Adrenal gland (tissue), 12 donors: ENCODE data around the gene PPIL1. TPM values are rescaled to one million over a fixed set of nuclear protein-coding genes. Genes with fewer than 3 reads are reported as not detected.

Source experiments
- DNase-seq, 7 donors: peaks; one replicate each; pipeline ENCODE4 v3.0.0-alpha.2; 2019 to 2020
- H3K27ac ChIP-seq, 5 donors: fragments of 200-600 bp; sonication (generic) in 4 of 5; 1 replicate in 3 of 5; 2 replicates in 2 of 5; pipeline versions ENCODE4 v1.5.1 to v1.8.0; 2016 to 2020; ENCODE audit warnings: mild to moderate bottlenecking in 1 of 5
- H3K27me3 ChIP-seq: fragments of 200-600 bp; 2 replicates; pipeline ENCODE4 v1.8.0; 2021
- H3K36me3 ChIP-seq, 2 donors: fragments of 200-600 bp; replicated peaks in 1 of 2; 1 replicate in 1 of 2; 2 replicates in 1 of 2; pipeline versions ENCODE4 v1.5.1 to v1.8.0; 2018 to 2022
- H3K4me1 ChIP-seq, 2 donors: fragments of 200-600 bp; replicated peaks in 1 of 2; 1 replicate in 1 of 2; 2 replicates in 1 of 2; pipeline versions ENCODE4 v1.5.1 to v1.8.0; 2018 to 2021
- H3K4me3 ChIP-seq, 4 donors: fragments of 200-600 bp; sonication (generic) in 3 of 4; one replicate each; pipeline ENCODE4 v1.5.1; 2016 to 2018
- H3K9me3 ChIP-seq, 3 donors: fragments of 200-600 bp; sonication (generic) in 1 of 3; replicated peaks in 1 of 3; 1 replicate in 2 of 3; 2 replicates in 1 of 3; pipeline versions ENCODE4 v1.5.1 to v1.8.0; 2016 to 2021
- POLR2A ChIP-seq, 2 donors: fragments of 450-650 bp; IDR thresholded peaks; one replicate each; pipeline ENCODE4 v1.6.1; 2017; ENCODE audit warnings: antibody characterized with exemption in 2 of 2, mild to moderate bottlenecking in 2 of 2, moderate library complexity in 1 of 2
- WGBS, 4 donors: extraction: QIAGEN DNeasy Blood & Tissue Kit in 2 of 4; methylation state at CpG; one replicate each; pipeline versions ENCODE4 v1.1.5 to v1.1.7; 2013 to 2017; 5-methylcytosine and 5-hydroxymethylcytosine counted together
- intact Hi-C, 2 donors: fragments of 100-400 bp; cut with DNase I; formaldehyde crosslinking; loops; one replicate each; pipeline versions ENCODE4 v1.14.1 to v1.15.0; 2022 to 2023
- polyA plus RNA-seq, 3 donors: library from polyadenylated mRNA; stranded (reverse); fragments of 200-250 nt in 2 of 3; fragments of 350-450 nt in 1 of 3; fragmentation: Illumina TruSeq in 1 of 3; extraction: RNeasy Lipid Tissue Mini Kit (QIAGEN cat#74804) in 1 of 3; gene quantifications; one replicate each; pipeline ENCODE4 v1.2.3, GENCODE V29; 2013 to 2014
- total RNA-seq, 9 donors: library from RNA; depleted of rRNA in 4 of 9; stranded (reverse); fragments of >200 nt in 4 of 9; fragments of 120-200 nt in 1 of 9; fragmentation: NEBNext Ultra II Directional in 1 of 9; extraction: Animal tissue kit (Norgen Biotek cat#: 25700) in 1 of 9; gene quantifications; one replicate each; pipeline versions ENCODE4 v1.1.0 to v1.2.4, GENCODE V29; 2013 to 2023
- TF ChIP-seq, protein P1 (sequence below), 6 experiments: fragments of 450-650 bp in 4 of 6; fragments of 200-600 bp in 2 of 6; sonication (generic) in 1 of 6; IDR thresholded peaks; 1 replicate in 5 of 6; 2 replicates in 1 of 6; pipeline versions ENCODE4 v1.5.1 to v1.8.0; 2016 to 2021; ENCODE audit warnings: antibody characterized with exemption in 6 of 6, mild to moderate bottlenecking in 2 of 6, moderate library complexity in 1 of 6
- donor health status: healthy with polysubstance abuse.
- donor health status: Bipolar disorder and iron deficiency.
- donor health status: DM: yes; HTN: yes; CAD: no.
- donor health status: DM: no; HTN: no; CAD: no.
- donor health status: DM: no; HTN: no; CAD: no.
- donor health status: DM: yes; HTN: yes; CAD: no.

Gene PPIL1
- total and polyA plus RNA-seq, 12 donors, result 8.2 to 138 (median 49.9) TPM

- H3K9me3 ChIP-seq, result no peaks in the 10 kb centered on the region
- H3K27me3 ChIP-seq, result no peaks in the 10 kb centered on the region
- TF ChIP-seq, protein P1, sequence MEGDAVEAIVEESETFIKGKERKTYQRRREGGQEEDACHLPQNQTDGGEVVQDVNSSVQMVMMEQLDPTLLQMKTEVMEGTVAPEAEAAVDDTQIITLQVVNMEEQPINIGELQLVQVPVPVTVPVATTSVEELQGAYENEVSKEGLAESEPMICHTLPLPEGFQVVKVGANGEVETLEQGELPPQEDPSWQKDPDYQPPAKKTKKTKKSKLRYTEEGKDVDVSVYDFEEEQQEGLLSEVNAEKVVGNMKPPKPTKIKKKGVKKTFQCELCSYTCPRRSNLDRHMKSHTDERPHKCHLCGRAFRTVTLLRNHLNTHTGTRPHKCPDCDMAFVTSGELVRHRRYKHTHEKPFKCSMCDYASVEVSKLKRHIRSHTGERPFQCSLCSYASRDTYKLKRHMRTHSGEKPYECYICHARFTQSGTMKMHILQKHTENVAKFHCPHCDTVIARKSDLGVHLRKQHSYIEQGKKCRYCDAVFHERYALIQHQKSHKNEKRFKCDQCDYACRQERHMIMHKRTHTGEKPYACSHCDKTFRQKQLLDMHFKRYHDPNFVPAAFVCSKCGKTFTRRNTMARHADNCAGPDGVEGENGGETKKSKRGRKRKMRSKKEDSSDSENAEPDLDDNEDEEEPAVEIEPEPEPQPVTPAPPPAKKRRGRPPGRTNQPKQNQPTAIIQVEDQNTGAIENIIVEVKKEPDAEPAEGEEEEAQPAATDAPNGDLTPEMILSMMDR (IDR thresholded peaks at IDR 0.05), result no peak
- no peak for TF ChIP-seq POLR2A (IDR thresholded peaks at IDR 0.05)
- H3K27ac ChIP-seq, result peak overlapping the region in 3 of 5 donors; percentile 86 to 95 (median 86)
- H3K4me3 ChIP-seq, result peak overlapping the region; percentile 77 to 88 (median 86)
- DNase-seq, result peak in 3 of 7 donors; percentile 35 to 76 (median 73)
- intact Hi-C loops, result no loop called here
- peaks cover 0 to 11% of the 10 kb centered on the region in 2 donors for H3K36me3 ChIP-seq
- H3K4me1 ChIP-seq, result peaks cover 5 to 19% of the 10 kb centered on the region in 2 donors
- 9 to 14% (median 12%) methylated on average over 11 of the region's 11 CpGs for WGBS, 4 donors
Measured at GRCh38 chr6:36873612-36874442, 776 bp downstream of the PPIL1 start.

DNA sequence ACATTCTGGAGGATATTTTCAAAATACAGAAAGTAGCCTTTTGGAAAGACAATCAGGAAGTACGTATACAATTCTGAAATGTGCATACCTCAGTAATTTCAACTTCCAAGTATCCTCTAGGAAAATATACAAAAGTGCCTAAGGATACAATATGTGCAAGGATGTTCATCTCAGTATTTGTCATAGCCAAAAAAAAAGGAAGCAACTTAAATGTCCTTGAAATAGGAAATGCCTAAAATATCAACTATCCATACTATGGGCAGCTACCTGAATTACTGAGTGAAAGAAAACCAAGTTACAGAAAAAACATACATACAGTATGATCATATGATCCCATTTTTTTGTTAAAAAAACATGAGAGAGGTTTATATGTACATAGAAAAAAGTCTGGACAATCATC, 1.5 kb downstream of the PPIL1 start:
- peaks cover 0 to 11% of the 10 kb centered on the region in 2 donors for H3K36me3 ChIP-seq

GRCh38 chr6:36871686-36872085, 2.9 kb downstream of the PPIL1 start:
- Histone ChIP-seq H3K4me3 (no peak overlapping the region), H3K36me3 (peaks cover 0 to 11% of the 10 kb centered on the region in 2 donors), H3K27me3 (no peaks in the 10 kb centered on the region), H3K4me1 (peaks cover 5 to 19% of the 10 kb centered on the region in 2 donors), H3K27ac (no peak overlapping the region), H3K9me3 (no peaks in the 10 kb centered on the region)
- TF ChIP-seq POLR2A (IDR thresholded peaks at IDR 0.05), result no peak
- TF ChIP-seq, protein P1 (IDR thresholded peaks at IDR 0.05), result no peak
- 87 to 94% (median 89%) methylated on average over 3 of the region's 3 CpGs for WGBS, 4 donors
- intact Hi-C loops, result no loop called here
- no peak for DNase-seq

More for the DNA sequence above, 1.5 kb downstream of the PPIL1 start:
- intact Hi-C loops, result no loop called here
- H3K9me3 ChIP-seq, result no peaks in the 10 kb centered on the region
- H3K4me3 ChIP-seq, result no peak overlapping the region
- TF ChIP-seq, protein P1 (IDR thresholded peaks at IDR 0.05), result no peak
- TF ChIP-seq POLR2A (IDR thresholded peaks at IDR 0.05), result no peak
- 70 to 97% (median 90%) methylated on average over 1 of the region's 1 CpG for WGBS, 4 donors
- H3K4me1 ChIP-seq, result peaks cover 5 to 19% of the 10 kb centered on the region in 2 donors
- no peak for DNase-seq
- H3K27me3 ChIP-seq, result no peaks in the 10 kb centered on the region
- no peak overlapping the region for H3K27ac ChIP-seq

DNA sequence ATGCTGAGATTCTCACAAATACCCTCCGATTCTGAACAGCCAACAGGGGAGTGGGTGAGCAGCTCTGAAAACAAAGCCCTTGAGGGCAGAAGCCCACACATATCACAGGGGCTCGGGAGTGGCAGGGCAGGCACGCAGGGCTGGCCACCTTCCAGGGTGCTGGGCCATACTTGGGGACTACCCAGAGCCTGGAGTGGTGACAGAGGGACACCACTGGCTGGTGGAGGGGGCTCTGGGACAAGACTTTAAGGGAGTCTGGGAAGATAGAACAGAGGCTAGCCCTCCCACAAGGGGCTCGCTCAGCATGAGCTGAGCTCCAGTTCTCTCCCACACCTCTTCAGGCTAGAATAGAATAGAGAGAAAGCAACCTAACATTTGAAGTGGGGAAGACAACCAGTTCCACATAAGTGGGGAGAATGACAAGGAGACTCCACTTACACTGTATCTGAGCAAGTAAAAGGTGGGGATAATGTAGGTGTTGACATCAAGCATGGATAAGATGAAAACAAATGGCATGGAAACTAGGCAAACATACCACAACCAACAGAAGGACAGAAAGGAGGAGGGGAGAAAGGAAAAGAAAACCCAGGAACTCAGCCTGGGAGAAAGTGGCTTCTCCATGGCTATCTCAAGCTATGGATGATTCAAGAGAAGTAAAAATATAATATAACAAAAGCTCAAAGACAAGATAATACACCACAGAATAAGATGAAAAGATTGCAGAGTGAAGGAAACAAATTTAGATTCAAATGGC, 7.0 kb downstream of the PPIL1 start:
- no peaks in the 10 kb centered on the region for H3K9me3 ChIP-seq
- no peak for DNase-seq
- H3K36me3 ChIP-seq, result peaks cover 0 to 11% of the 10 kb centered on the region in 2 donors
- no peaks in the 10 kb centered on the region for H3K4me1 ChIP-seq
- intact Hi-C loops, result no loop called here
- 88 to 96% (median 92%) methylated on average over 4 of the region's 4 CpGs for WGBS, 4 donors
- TF ChIP-seq POLR2A (IDR thresholded peaks at IDR 0.05), result no peak
- TF ChIP-seq, protein P1 (IDR thresholded peaks at IDR 0.05), result no peak
- H3K4me3 ChIP-seq, result no peak overlapping the region
- H3K27me3 ChIP-seq, result no peaks in the 10 kb centered on the region
- no peak overlapping the region for H3K27ac ChIP-seq
